Activated gamma-delta T cell (primary cell): ENCODE data around the gene WWOX.

Experiments used
- DNase-seq: peaks from one replicate; lab custom pipeline; 2025; lab: John Stamatoyannopoulos, UW

The WWOX gene

DNA sequence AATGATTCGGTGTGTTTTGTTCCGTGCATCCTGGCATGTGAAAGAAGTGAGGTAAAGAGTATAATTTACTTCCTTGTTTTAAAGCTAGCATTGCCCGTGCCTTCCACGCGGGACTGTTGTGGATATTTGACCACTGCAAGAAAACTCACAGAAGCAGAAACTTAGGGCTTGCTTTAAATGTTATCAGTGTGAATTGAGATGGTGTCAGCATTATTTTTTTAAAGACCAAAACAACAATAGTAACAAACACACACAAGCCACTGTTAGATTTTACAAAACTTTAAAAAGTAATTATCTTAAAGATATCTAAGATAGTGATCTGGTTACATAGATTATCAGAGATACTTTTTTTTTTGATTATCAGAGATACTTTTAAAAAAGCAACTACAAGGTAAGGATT is 47.4 kb downstream of the WWOX start:
- no peak for DNase-seq

DNA sequence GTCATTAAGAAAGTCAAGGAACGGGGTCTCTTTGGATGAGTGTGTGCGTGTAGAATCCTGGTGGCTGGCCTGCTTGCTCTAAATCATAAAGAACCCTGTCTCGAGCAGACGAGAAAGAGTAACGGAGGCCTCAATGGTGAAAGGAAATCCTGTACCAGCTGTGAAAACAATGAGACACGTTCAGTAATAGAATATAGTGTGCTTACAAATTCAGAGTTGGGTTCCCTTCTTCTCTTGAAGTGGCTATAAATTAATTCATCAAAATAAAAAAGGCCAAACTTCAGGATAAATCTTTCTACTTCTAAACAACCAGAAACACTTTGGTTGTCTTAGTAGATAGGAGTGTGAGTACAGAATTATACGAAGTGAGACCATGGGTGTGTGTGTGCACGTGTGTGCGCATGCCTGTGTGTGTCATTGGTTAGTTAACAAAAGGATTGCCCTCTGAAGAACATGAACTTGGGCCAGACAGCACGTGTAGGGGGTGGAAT is 48.5 kb downstream of the WWOX start:
- DNase-seq, result no peak

DNA sequence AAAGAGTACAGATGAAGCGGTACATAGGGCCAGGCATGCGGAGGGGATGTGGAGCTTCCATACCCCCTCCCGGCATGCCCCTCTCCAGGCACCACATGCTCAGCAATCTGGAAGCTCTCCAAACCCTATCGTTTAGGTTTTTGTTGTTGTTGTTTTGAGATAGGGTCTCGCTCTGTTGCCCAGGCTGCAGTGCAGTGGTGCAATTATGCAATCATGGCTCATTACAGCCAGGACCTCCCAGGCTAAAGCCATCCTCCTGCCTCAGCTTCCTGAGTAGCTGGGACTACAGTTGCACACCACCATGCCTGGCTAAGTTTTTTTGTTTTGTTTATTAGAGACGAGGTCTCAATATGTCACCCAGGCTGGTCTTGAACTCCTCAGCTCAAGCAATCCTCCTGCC is 50.8 kb downstream of the WWOX start:
- no peak for DNase-seq

DNA sequence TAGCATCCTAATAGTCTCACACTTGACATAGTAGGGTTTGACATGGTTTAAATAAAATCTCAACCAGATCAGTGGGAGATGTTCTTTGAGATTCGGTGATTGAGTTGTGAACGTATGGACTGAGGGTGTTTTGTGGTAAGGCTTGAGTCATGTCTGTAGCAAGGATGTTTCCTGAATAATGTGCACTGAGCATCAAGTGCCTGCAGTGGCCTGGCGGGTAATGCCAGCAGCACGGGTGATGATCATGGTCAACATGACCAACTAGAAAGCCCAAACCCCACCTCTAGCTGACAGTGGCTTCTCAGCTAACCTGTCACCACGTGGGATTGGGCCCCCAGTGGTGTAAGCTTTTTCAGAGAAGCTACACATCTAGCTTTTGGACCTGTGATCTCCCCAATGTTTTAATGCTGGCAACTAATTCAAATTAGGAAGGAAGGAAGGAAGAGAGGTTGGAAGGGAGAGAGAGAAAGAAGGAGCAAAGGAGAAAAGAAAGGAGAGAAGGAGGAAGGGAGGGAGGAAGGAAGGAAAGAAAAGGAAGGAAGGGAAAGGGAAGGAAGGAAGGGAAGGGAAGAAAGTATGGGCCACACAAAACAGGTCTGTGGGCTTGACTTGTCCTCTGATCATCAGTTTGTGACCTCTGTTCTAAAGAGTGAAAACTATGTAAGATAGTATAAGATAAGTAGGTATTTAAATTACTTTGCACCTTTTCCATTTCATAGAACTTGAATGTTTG is 55.4 kb downstream of the WWOX start:
- DNase-seq, result no peak

DNA sequence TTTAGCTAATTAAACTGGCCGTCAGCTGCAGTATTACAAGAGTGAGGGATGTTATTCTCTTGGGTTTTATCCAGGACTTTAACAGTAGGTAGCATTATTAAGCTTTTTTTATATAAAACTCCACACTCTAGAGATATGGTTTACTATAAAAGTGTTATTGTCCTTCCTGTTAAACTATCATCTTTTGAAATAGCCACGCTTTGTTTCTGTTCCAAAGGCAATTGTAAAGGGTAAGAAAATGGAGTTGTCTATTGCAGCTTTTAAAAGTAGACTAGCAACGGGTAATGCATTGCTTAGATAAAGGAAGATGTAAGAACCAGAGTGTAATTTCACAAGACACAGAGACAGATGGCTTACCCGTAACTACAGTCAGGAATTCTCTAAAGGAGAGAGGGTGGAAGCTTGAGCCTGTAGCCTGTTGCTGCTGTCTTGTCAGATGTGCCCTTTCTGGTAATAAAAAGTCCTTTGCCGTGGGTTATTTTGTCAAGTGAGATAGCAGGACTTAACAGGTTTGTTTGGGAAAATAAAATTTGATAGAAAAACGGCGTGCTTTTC is 56.4 kb downstream of the WWOX start:
- DNase-seq, result no peak

DNA sequence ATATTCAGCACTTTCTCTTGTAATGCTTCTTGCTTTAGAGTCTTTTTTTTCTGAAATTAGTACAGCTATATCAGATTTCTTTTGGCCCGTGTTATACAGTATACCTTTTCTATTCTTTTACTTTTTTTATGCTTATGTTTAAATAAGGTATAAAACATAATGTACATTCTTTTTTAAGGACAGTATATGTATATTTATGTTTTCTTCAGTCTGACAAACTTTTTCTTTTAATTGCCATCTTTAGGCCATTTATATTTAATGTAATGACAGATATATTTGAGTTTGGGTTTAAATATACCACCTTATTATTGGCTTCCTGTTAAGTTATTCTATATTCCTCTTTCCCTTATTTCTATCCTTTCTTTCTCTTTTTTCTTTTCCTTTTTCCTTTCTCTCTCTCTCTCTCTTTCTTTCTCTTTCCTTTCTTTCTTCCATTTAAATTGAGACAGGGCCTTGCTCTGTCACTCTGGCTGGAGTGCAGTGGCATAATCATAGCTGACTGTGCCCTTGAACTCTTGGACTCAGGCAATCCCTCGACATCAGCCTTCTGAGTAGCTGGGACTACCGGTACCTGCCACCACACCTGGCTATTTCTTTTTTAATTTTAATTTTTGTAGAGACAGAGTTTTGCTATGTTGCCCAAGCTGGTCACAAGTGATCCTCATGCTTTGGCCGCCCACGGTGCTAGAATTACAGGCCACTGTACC is 61.7 kb downstream of the WWOX start:
- no peak for DNase-seq

DNA sequence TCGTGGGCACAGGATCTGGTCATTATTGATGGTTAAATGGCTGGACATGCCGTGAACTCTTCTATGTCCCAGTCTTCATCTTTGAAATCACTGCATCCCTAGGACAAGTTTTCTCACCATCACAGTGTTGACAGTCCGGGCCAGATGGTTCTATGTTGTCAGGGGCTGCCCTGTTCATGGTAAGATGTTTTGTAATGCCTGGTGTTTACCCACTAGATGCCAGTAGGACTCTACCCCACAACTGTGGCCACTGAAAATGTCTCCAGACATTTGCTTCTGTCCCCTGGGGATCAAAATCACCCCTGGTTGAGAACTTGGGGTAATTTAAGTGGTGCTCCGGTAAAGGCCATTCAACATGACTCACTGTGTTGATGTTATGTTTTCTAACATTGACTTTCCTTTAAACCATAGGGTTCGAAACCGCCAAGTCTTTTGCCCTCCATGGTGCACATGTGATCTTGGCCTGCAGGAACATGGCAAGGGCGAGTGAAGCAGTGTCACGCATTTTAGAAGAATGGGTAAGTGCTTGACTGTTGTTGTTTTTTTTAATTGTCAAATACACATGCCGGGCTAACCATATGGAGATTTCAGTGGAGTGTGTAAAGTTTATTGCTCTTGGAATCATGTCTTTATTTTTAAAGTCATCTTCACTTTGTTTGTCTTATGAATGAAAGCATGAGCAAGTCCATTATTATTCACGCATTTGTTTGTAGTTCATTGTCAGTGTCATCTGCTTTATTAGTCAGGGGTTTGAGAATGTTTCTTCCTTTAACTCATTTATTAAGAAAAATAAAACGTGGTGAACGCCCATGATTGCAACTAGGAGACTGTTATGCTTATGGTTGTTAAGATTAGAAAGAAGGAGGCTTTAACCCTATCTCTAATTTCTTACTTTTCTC is 64.6 kb downstream of the WWOX start:
- no peak for DNase-seq

GRCh38 chr16:78170494-78170933 is 71.1 kb downstream of the WWOX start:
- no peak for DNase-seq

DNA sequence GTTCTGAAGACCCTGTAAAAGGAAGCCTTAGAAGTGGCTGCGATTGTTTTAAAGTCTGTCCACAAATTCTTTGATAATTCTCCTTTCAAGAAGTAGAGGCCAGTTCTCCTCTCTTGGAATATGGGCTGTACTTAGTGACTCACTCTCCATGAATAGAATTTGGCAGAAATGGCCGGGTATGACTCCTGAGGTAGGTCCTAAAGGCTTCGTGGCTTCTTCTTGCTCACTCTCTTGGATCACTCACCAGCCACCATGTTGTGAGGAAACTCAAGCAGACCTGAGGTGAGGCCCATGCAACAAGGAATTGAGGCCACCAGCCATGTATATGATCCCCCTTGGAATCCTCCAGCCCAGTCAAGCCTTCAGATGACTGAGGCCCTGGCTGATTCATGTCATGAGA is 75.8 kb downstream of the WWOX start:
- DNase-seq, result no peak

DNA sequence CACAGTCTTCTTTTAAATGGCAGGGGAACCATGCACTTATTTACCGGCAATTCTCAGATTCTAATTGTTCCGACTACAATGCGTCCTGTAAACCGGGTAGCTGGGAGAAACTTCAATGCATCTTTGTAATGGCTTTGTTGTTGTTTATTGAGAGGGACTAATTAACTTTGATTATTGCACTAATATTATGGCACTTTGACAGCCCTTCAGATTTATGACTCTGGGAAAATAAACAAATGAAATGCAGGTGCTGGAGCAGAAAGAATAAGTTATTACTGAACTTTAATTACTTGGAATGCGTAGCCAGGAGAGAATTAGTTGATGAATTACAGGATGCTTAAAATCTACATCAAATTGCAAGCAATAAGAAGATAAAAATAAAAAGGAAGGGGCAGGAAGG is 77.0 kb downstream of the WWOX start:
- DNase-seq, result no peak

DNA sequence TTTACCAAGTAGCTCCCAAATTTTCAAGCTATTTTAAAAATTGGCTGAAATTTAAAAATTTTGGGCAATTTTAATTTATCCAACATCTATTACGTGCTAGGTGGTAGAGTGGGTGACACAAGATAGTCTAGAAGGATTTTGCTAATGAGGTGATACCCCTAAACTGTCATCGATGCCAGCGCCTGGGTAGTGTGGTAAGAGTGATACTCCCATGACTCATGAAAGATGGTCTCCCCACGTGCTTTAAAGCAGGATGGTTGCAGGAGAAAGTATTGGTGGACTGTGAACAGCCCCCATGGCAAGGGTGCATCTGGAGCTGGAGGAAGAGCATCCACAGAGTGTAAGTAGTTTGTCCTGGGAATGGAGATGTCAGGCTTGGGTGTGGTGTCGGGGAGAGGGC is 77.8 kb downstream of the WWOX start:
- DNase-seq, result no peak

DNA sequence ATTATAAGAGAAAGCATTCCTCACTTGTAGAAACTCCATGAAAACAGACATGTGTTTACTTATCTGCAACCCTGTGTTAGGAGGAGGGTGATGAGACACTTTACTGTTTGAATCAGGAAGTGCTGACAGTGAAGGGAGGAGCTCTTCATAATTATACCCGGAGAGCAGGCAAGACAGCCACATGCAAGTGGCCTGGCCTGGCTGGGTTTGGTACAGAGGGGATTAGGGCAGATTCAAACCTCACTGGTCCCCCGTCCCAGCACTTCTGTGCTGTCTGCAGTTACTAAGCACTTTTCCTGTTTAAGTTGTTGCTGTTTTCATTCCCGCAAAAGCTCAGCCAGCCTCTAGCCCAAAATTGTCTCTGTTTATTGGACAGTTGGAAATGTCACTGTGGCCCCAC is 78.5 kb downstream of the WWOX start:
- DNase-seq, result no peak

DNA sequence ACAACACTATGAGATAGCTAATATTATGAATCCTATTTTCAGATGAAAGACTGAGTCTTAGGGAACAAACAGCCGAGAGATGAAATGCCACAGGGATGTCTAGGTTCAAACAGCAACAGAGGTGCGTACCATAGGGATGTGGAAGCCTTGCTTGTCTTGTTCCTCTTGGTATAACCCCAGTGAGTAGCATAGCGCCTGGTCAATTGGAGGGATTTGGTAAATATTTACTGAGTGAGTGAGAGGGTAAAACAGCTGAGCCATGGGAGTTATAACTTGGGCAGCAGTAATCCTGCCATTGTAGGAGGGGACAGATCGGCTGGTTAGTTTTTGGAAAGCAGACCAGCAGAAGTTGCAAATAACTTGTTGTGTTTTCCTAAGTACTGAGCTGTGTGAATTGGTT is 80.2 kb downstream of the WWOX start:
- no peak for DNase-seq

DNA sequence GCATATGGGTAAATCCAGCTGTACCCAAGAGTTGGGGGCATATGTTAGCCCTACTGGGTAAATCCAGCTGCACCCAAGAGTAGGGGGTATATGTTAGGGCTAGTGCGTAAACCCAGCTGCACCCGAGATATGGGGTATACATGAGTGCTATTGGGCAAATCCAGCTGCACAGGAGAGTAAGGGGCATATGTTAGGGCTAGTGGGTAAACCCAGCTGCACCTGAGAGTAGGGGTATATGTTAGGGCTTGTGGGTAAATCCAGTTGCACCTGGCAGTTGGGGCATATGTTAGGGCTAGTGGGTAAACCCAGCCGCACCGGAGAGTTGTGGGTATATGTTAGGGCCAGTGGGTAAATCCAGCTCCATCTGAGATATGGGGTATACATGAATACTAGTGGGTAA is 80.9 kb downstream of the WWOX start:
- DNase-seq, result no peak

DNA sequence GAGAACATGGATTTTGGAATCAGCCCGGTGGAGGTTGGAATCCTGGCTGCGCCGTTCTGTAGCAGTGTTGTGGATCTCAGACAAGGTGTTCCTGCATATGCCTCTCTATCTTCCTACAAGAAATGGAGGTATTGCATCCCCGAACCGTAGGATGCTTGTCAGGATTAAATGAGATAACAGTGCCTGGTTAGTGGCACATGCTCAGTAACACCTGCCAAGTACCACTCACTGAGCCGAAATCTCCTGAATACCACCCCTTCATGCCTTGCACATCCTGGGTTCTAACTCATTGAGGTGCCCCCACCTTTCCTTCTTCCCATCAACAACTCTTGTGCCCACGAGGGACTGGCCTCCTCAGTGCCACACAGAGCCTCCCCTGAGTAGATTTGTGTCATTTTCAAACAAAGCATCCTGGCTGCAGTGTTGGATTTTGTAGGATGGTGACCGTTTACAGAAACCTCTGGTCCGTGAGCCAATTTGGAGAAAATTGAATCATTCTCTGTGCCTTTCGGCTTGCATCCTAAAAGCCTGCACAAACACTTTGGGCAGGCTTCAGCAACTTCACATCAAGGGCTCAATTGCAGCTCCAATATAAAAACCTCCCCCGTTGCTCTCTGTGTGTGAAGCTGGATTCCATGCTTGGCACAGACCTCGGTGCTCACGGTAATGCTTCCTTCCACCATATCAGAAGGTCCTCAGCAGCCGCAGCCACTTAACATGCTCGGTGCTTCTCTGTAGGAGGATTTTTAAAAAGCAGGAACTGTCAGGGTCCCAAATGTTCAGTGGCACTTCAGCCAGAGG is 84.2 kb downstream of the WWOX start:
- DNase-seq, result no peak

GRCh38 chr16:78184238-78185183 is 85.1 kb downstream of the WWOX start:
- DNase-seq, result no peak

- DNase-seq, result no peak
These were observed 89.7 kb downstream of the WWOX start for GRCh38 chr16:78189121-78189520.

GRCh38 chr16:78192734-78193488 is 93.5 kb downstream of the WWOX start:
- no peak for DNase-seq

GRCh38 chr16:78194948-78195347 is 95.5 kb downstream of the WWOX start:
- no peak for DNase-seq
